Measurements from ENCODE around the gene TAF13. TPM values are rescaled to one million over a fixed set of nuclear protein-coding genes. Genes with fewer than 3 reads are reported as not detected.
"Not testable (repeated sequence)": the region's sequence is repeated elsewhere in the genome, so short reads cannot be mapped to it uniquely, and the experiment has no call there.

TAF13 gene
- total and polyA plus RNA-seq, 4 experiments from 2014 or later: 0.68 to 14.6 (median 6.9) TPM

DNA sequence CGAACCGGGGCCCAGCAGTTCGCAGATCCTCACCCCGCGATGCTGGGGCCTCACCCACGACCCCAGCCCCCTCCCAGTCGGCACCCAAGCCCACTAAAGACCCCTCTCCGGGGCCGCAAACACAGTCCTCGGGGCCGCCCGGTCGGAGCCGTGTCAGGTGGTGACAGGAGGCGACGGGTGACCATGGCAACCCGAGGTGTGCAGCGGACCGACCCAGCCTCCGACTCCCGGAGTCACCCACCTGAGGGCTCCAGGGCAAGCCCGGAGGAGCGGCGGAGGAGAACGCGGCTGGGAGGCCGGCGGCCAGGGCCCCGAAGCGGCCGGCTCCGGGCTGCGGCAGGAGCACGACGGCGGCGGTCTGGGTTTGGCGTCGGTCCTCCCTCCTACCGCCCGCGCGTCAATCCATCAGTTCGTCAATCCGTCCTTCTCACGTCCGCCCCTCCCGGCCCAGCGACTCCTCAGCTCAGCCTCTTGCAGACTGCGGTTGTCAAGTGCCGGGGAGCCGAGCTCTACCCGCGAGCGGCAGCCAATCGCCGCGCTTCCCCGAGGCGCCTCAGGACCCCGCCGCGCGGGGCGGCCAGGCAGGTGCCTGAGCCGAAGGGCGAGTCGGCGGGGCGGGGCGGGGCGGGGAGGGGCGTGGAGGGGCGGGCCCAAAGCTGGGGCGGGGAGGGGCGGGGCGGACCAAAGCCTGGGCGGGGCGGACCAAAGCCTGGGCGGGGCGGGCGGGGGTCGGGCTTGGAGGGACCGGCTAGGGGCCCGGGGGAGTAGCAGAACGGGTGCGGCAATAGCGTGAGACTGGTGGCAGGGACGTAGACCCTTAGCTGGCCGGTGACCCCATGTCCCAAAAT lies 34.0 kb downstream of the TAF13 start, which contains the start of gene WDR47:
TSS of gene WDR47 (minus strand) at position 482 of the 848 bp plus-strand sequence. CDS start 18,590 bp downstream, outside the sequence.
- intact Hi-C loops (cut with micrococcal nuclease): loop anchor here (1.0 to 5.0 kb wide), 8 partner anchors 33 to 172 kb away; partner anchors contain the start of genes CLCC1, GPSM2 and TMEM167B
- Mint-ChIP-seq H3K27ac (peak within 1 kb of the TSS; percentile 79 to 96 (median 93)), H3K36me3 (peaks cover 0 to 2% of the 10 kb centered on the region in 2 donors), H3K9me3 (no peaks in the 10 kb centered on the region), H3K4me3 (peak within 1 kb of the TSS; percentile 91 to 95 (median 93)), H3K4me1 (peaks cover 8 to 19% (median 14%) of the 10 kb centered on the region in 4 donors), H3K27me3 (no peaks in the 10 kb centered on the region)
- CTCF ChIA-PET (ENCODE audit: partially characterized antibody): interaction anchor here (1.2 to 2.1 kb wide), 5 partner anchors 14 to 81 kb away, joined by 3 to 11 read pairs (median 8); partner anchors contain the start of gene ELAPOR1
- DNase-seq: peak; percentile 96 to 98 (median 97)
- H3K27me3 ChIP-seq (ENCODE audit: insufficient read depth, low read length): no peaks in the 10 kb centered on the region
- H3K27ac ChIP-seq (ENCODE audit: low read depth, low read length): peak within 1 kb of the TSS; percentile 84
- no peaks in the 10 kb centered on the region for H3K9me3 ChIP-seq (ENCODE audit: control insufficient read depth in 1 of 2, low read length in 2 of 2)
- peaks cover 14% of the 10 kb centered on the region for H3K4me1 ChIP-seq (ENCODE audit: insufficient read depth, low read length)
- H3K4me3 ChIP-seq (ENCODE audit: low read length in 2 of 2): peak within 1 kb of the TSS; percentile 65 to 92
- POLR2A ChIA-PET (ENCODE audit: partially characterized antibody): interaction anchor here (1.0 to 3.9 kb wide), 13 partner anchors 34 to 841 kb away, joined by 3 to 53 read pairs (median 7); partner anchors contain the start of genes ATXN7L2, CLCC1, ELAPOR1 and GNAI3
- H3K36me3 ChIP-seq (ENCODE audit: insufficient read depth, low read length): no peaks in the 10 kb centered on the region

DNA sequence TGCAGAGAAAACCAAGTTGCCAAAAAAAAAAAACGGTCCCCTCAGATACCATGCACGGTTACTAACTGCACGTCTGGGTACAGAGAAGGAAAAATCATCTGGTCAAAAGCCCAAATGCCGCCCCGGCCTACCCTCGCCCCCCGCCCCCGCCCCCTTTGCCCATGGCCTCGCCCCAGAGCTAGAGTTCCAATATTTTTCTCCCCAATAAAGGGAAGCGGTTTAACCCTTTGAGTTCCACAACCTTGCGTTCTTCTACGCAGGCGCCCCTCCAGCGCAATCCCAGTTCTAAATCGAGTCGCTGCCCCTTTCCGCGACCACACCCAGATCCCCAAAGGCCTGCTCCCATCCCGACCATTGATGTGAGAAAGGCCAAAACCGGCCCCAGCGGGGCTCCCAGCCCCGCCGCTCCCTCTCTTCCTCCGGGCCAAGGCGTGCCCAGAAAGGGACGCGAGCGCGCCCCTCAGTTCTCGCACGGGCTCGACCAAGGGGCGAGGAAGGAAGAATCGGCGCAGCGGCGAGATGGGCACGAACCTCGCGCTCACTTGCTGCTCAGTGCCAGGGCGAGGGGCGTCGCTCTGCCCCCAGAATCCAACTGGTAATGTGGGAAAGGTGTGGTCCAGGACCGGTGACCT lies 34.7 kb downstream of the TAF13 start:
- CTCF ChIA-PET (ENCODE audit: partially characterized antibody): interaction anchor here (1.9 to 2.1 kb wide), 2 partner anchors 59 to 72 kb away, joined by 8 to 11 read pairs; a partner anchor contains a TSS
- H3K9me3 Mint-ChIP-seq: no peaks in the 10 kb centered on the region

DNA sequence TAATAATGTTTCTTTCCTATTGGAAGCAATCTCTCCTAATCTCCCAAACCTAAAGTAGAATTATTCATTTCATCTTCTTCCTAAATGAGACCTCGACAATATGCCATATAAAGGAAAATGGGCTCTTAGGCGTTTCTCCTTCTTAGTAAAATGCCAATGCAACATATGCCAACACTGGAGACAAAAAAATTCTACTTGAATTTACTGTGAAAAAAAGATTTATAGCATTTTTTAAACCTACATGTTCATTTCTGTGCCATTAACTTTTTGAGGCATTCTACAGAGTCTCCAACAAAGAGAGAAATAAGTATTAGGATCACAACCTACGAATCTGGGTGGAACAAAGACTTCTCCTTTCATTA lies 35.2 kb downstream of the TAF13 start:
- intact Hi-C loops (cut with micrococcal nuclease): loop anchor here (5.0 kb wide), 1 partner anchor 163 kb away; the partner anchor contains the start of gene GPSM2
- no peak for DNase-seq
- Histone ChIP-seq H3K4me1 (ENCODE audit: insufficient read depth, low read length) (peaks cover 14% of the 10 kb centered on the region), H3K4me3 (ENCODE audit: low read length in 2 of 2) (peak overlapping the region; percentile 4 to 92), H3K9me3 (ENCODE audit: control insufficient read depth in 1 of 2, low read length in 2 of 2) (no peaks in the 10 kb centered on the region), H3K36me3 (ENCODE audit: insufficient read depth, low read length) (no peaks in the 10 kb centered on the region), H3K27ac (ENCODE audit: low read depth, low read length) (no peak overlapping the region), H3K27me3 (ENCODE audit: insufficient read depth, low read length) (no peaks in the 10 kb centered on the region)
- peak overlapping the region; percentile 91 to 95 (median 93) for H3K4me3 Mint-ChIP-seq
- CTCF ChIA-PET (ENCODE audit: partially characterized antibody): interaction anchor here (0.6 to 0.7 kb wide), 2 partner anchors 13 to 34 kb away, joined by 3 read pairs; no protein-coding TSS in a partner anchor
- peaks cover 8 to 19% (median 14%) of the 10 kb centered on the region in 4 donors for H3K4me1 Mint-ChIP-seq
- no peaks in the 10 kb centered on the region for H3K9me3 Mint-ChIP-seq
- peaks cover 0 to 2% of the 10 kb centered on the region in 2 donors for H3K36me3 Mint-ChIP-seq
- POLR2A ChIA-PET (ENCODE audit: partially characterized antibody): interaction anchor here (0.7 to 3.9 kb wide), 3 partner anchors 59 to 173 kb away, joined by 3 to 53 read pairs (median 10); partner anchors contain the start of genes CLCC1 and SARS1
- no peaks in the 10 kb centered on the region for H3K27me3 Mint-ChIP-seq
- H3K27ac Mint-ChIP-seq: peak overlapping the region in 6 of 7 donors; percentile 79 to 96 (median 90)

More for the DNA sequence above, 34.7 kb downstream of the TAF13 start:
- intact Hi-C loops (cut with micrococcal nuclease): loop anchor here (5.0 kb wide), 1 partner anchor 164 kb away; the partner anchor contains the start of gene GPSM2
- Mint-ChIP-seq H3K4me1 (peaks cover 8 to 19% (median 14%) of the 10 kb centered on the region in 4 donors), H3K27me3 (no peaks in the 10 kb centered on the region), H3K36me3 (peaks cover 0 to 2% of the 10 kb centered on the region in 2 donors), H3K27ac (peak overlapping the region; percentile 78 to 96 (median 89)), H3K4me3 (peak overlapping the region; percentile 91 to 95 (median 93))
- Histone ChIP-seq H3K36me3 (ENCODE audit: insufficient read depth, low read length) (no peaks in the 10 kb centered on the region), H3K9me3 (ENCODE audit: control insufficient read depth in 1 of 2, low read length in 2 of 2) (no peaks in the 10 kb centered on the region), H3K4me1 (ENCODE audit: insufficient read depth, low read length) (peaks cover 14% of the 10 kb centered on the region), H3K27me3 (ENCODE audit: insufficient read depth, low read length) (no peaks in the 10 kb centered on the region), H3K27ac (ENCODE audit: low read depth, low read length) (peak overlapping the region; percentile 84), H3K4me3 (ENCODE audit: low read length in 2 of 2) (peak overlapping the region; percentile 65 to 92)
- DNase-seq: no peak
- POLR2A ChIA-PET (ENCODE audit: partially characterized antibody): interaction anchor here (0.7 to 3.9 kb wide), 6 partner anchors 50 to 173 kb away, joined by 3 to 53 read pairs (median 16); partner anchors contain the start of genes CLCC1, ELAPOR1, SARS1 and TMEM167B

DNA sequence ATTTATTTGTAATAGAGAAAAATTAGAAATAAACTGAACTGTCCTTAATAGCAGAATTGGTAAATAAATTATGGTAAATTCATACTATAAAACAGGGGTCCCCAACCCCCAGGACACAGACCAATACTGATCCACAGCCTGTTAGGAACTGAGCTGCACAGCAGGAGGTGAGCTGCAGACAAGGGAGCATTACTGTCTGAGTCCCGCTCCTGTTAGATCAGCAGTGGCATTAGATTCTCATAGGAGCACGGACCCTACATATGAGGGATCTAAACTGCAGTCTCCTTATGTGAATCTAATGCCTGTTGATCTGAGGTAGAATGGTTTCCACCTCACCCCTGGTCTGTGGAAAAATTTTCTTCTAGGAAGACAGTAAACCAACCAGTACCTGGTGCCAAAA lies 41.4 kb downstream of the TAF13 start:
- POLR2A ChIA-PET (ENCODE audit: partially characterized antibody): no interaction called here
- H3K9me3 ChIP-seq (ENCODE audit: control insufficient read depth in 1 of 2, low read length in 2 of 2): no peaks in the 10 kb centered on the region
- CTCF ChIA-PET (ENCODE audit: partially characterized antibody): no interaction called here
- Mint-ChIP-seq H3K9me3 (no peaks in the 10 kb centered on the region), H3K4me1 (peaks cover 0 to 4% (median 1%) of the 10 kb centered on the region in 4 donors), H3K27ac (no peak overlapping the region), H3K27me3 (no peaks in the 10 kb centered on the region), H3K36me3 (no peaks in the 10 kb centered on the region), H3K4me3 (no peak overlapping the region)
- DNase-seq: no peak
- no peak overlapping the region for H3K27ac ChIP-seq (ENCODE audit: low read depth, low read length)
- no peaks in the 10 kb centered on the region for H3K27me3 ChIP-seq (ENCODE audit: insufficient read depth, low read length)
- intact Hi-C loops (cut with micrococcal nuclease): no loop called here
- no peaks in the 10 kb centered on the region for H3K36me3 ChIP-seq (ENCODE audit: insufficient read depth, low read length)
- H3K4me3 ChIP-seq (ENCODE audit: low read length in 2 of 2): no peak overlapping the region
- H3K4me1 ChIP-seq (ENCODE audit: insufficient read depth, low read length): no peaks in the 10 kb centered on the region

DNA sequence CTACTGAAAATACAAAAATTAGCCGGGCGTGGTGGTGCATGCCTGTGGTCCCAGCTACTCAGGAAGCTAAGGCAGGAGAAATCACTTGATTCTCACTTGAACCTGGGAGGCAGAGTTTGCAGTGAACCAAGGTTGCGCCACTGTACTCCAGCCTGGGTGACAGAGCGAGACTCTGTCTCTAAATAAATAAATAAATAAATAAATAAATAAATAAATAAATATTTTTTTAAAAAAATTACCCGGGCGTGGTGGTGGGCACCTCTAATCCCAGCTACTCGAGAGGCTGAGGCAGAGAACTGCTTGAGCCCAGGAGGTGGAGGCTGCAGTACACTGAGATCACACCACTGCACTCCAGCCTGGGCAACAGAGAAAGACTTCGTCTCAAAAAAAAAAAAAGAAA lies 46.3 kb downstream of the TAF13 start:
- H3K4me3 ChIP-seq (ENCODE audit: low read length in 2 of 2); H3K4me1 Mint-ChIP-seq; DNase-seq; H3K27ac ChIP-seq (ENCODE audit: low read depth, low read length); H3K27me3 ChIP-seq (ENCODE audit: insufficient read depth, low read length); H3K27ac Mint-ChIP-seq; H3K9me3 ChIP-seq (ENCODE audit: control insufficient read depth in 1 of 2, low read length in 2 of 2); POLR2A ChIA-PET (ENCODE audit: partially characterized antibody); H3K36me3 Mint-ChIP-seq; H3K9me3 Mint-ChIP-seq; CTCF ChIA-PET (ENCODE audit: partially characterized antibody); H3K4me1 ChIP-seq (ENCODE audit: insufficient read depth, low read length); intact Hi-C loops (cut with micrococcal nuclease); H3K4me3 Mint-ChIP-seq; H3K36me3 ChIP-seq (ENCODE audit: insufficient read depth, low read length); H3K27me3 Mint-ChIP-seq: not testable (repeated sequence)

DNA sequence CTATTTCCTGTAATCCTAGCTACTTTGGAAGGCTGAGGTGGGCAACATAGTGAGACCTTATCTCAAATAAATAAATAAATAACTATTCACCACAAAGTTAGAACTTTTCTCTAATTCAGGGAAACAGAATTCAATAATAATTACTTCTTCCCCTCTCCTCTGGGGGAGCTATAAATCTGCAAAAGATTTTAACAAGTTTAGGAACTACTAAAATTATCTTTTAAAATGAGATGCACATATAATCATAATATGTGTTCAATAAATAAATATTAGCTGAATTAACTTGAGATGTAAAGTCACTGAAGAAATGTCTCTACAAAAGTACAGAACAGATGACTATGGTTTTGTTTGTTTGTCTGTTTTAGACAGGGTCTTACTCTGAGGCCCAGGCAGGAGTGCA lies 48.0 kb downstream of the TAF13 start:
- POLR2A ChIA-PET (ENCODE audit: partially characterized antibody): no interaction called here
- no peak for DNase-seq
- no peak overlapping the region for H3K27ac ChIP-seq (ENCODE audit: low read depth, low read length)
- H3K9me3 Mint-ChIP-seq: no peaks in the 10 kb centered on the region
- CTCF ChIA-PET (ENCODE audit: partially characterized antibody): interaction anchor here (1.0 to 2.2 kb wide), 7 partner anchors 9 to 186 kb away, joined by 3 to 17 read pairs (median 8); partner anchors contain the start of genes ELAPOR1, SARS1 and WDR47
- peak overlapping the region in 1 of 7 donors; percentile 7 for H3K27ac Mint-ChIP-seq
- no peaks in the 10 kb centered on the region for H3K36me3 ChIP-seq (ENCODE audit: insufficient read depth, low read length)
- peaks cover 0 to 2% of the 10 kb centered on the region in 2 donors for H3K36me3 Mint-ChIP-seq
- no peaks in the 10 kb centered on the region for H3K4me1 ChIP-seq (ENCODE audit: insufficient read depth, low read length)
- H3K27me3 Mint-ChIP-seq: no peaks in the 10 kb centered on the region
- no peak overlapping the region for H3K4me3 Mint-ChIP-seq
- peaks cover 0 to 4% (median 2%) of the 10 kb centered on the region in 4 donors for H3K4me1 Mint-ChIP-seq
- intact Hi-C loops (cut with micrococcal nuclease): loop anchor here (1.0 kb wide), 1 partner anchor 84 kb away; a partner anchor contains a TSS
- no peaks in the 10 kb centered on the region for H3K27me3 ChIP-seq (ENCODE audit: insufficient read depth, low read length)
- H3K4me3 ChIP-seq (ENCODE audit: low read length in 2 of 2): no peak overlapping the region
- no peaks in the 10 kb centered on the region for H3K9me3 ChIP-seq (ENCODE audit: control insufficient read depth in 1 of 2, low read length in 2 of 2)
